Esophagus muscularis mucosa (tissue), 4 donors: ENCODE results near the gene MLNR. TPM values are rescaled to one million over a fixed set of nuclear protein-coding genes. Genes with fewer than 3 reads are reported as not detected.

ENCODE experiments used
- DNase-seq: peaks from one replicate; pipeline ENCODE4 v3.0.0-alpha.2; 2017; ENCODE audit errors: extremely low spot score
- H3K27ac ChIP-seq, 4 donors: fragments of 200-600 bp; sonication (generic); replicated peaks in 1 of 4; 1 replicate in 3 of 4; 2 replicates in 1 of 4; pipeline ENCODE4 v1.5.1; 2016 to 2019; ENCODE audit warnings: mild to moderate bottlenecking in 1 of 4
- H3K27me3 ChIP-seq, 4 donors: fragments of 200-600 bp; sonication (generic); one replicate each; pipeline versions ENCODE4 v1.5.1 to v1.6.0; 2016 to 2019
- H3K36me3 ChIP-seq, 4 donors: fragments of 200-600 bp; sonication (generic); one replicate each; pipeline ENCODE4 v1.5.1; 2016 to 2019
- H3K4me1 ChIP-seq, 4 donors: fragments of 200-600 bp; sonication (generic); one replicate each; pipeline ENCODE4 v1.5.1; 2016 to 2019
- H3K4me3 ChIP-seq, 4 donors: fragments of 200-600 bp; sonication (generic); 1 replicate in 2 of 4; 2 replicates in 2 of 4; pipeline ENCODE4 v1.5.1; 2016 to 2019; ENCODE audit warnings: mild to moderate bottlenecking in 4 of 4, moderate library complexity in 1 of 4
- H3K9me3 ChIP-seq, 4 donors: fragments of 200-600 bp; sonication (generic); 1 replicate in 3 of 4; 2 replicates in 1 of 4; pipeline ENCODE4 v1.5.1; 2016 to 2019
- EP300 ChIP-seq: sonication (generic); formaldehyde crosslinking; IDR thresholded peaks from one replicate; pipeline ENCODE4 v1.6.1; 2017; ENCODE audit warnings: antibody characterized with exemption
- POLR2A ChIP-seq: fragments of 450-650 bp; IDR thresholded peaks from one replicate; pipeline ENCODE4 v1.6.1; 2017; ENCODE audit warnings: antibody characterized with exemption, moderate library complexity, mild to moderate bottlenecking, low read depth
- POLR2AphosphoS5 ChIP-seq, 2 donors: sonication (generic); formaldehyde crosslinking; IDR thresholded peaks; one replicate each; pipeline ENCODE4 v1.6.1; 2017; ENCODE audit warnings: antibody characterized with exemption in 2 of 2
- WGBS: methylation state at CpG from one replicate; pipeline ENCODE4 v1.1.5; 2018; 5-methylcytosine and 5-hydroxymethylcytosine counted together
- intact Hi-C: fragments of 100-400 bp; cut with DNase I; formaldehyde crosslinking; loops from one replicate; pipeline ENCODE4 v1.15.1; 2023
- total RNA-seq, 4 donors: library from RNA; depleted of rRNA; stranded (reverse); fragments of >200 nt; gene quantifications; one replicate each; pipeline versions ENCODE4 v1.1.0 to v1.2.1, GENCODE V29; 2016
- TF ChIP-seq, protein P1 (sequence below), 3 experiments: fragments of 200-600 bp in 2 of 3; fragments of 450-650 bp in 1 of 3; sonication (generic) in 2 of 3; IDR thresholded peaks; one replicate each; pipeline ENCODE4 v1.5.1; 2017 to 2019; ENCODE audit warnings: antibody characterized with exemption in 3 of 3, mild to moderate bottlenecking in 2 of 3, moderate library complexity in 1 of 3

Gene MLNR
- total RNA-seq, 4 donors from 2014 or later, result 0.34 TPM; not detected in 3

DNA sequence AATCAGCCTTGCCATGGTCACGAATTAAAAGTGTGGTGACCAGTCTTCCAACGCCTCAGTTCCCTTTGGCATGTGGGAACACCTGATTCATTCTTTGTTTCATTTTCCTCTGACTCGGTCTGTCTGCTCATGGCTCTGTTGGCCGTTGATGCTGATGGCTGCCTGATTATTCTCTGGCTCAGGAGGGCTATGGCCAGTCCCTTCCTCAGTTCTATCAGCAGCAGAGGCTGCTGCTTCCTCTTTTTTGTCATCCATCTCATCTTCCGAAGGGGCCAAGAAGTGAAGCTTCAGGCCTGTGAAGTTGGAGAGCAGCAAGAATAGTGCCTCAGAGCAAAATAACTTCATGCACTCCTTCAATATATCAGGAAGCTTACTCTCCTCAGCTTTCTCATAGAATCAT, 9.5 kb upstream of the MLNR start:
- DNase-seq, result no peak
- H3K27ac ChIP-seq, result no peak overlapping the region
- H3K4me1 ChIP-seq, result no peaks in the 10 kb centered on the region
- peaks cover 13 to 32% (median 24%) of the 10 kb centered on the region in 4 donors for H3K36me3 ChIP-seq
- H3K27me3 ChIP-seq, result no peaks in the 10 kb centered on the region
- H3K4me3 ChIP-seq, result no peak overlapping the region
- no peaks in the 10 kb centered on the region for H3K9me3 ChIP-seq
- TF ChIP-seq POLR2AphosphoS5 (IDR thresholded peaks at IDR 0.05), result no peak
- no peak for TF ChIP-seq POLR2A
- TF ChIP-seq, protein P1, sequence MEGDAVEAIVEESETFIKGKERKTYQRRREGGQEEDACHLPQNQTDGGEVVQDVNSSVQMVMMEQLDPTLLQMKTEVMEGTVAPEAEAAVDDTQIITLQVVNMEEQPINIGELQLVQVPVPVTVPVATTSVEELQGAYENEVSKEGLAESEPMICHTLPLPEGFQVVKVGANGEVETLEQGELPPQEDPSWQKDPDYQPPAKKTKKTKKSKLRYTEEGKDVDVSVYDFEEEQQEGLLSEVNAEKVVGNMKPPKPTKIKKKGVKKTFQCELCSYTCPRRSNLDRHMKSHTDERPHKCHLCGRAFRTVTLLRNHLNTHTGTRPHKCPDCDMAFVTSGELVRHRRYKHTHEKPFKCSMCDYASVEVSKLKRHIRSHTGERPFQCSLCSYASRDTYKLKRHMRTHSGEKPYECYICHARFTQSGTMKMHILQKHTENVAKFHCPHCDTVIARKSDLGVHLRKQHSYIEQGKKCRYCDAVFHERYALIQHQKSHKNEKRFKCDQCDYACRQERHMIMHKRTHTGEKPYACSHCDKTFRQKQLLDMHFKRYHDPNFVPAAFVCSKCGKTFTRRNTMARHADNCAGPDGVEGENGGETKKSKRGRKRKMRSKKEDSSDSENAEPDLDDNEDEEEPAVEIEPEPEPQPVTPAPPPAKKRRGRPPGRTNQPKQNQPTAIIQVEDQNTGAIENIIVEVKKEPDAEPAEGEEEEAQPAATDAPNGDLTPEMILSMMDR (IDR thresholded peaks at IDR 0.05), result no peak
- no peak for TF ChIP-seq EP300
- WGBS, result 87% methylated on average over 5 of the region's 5 CpGs
- intact Hi-C loops, result no loop called here

DNA sequence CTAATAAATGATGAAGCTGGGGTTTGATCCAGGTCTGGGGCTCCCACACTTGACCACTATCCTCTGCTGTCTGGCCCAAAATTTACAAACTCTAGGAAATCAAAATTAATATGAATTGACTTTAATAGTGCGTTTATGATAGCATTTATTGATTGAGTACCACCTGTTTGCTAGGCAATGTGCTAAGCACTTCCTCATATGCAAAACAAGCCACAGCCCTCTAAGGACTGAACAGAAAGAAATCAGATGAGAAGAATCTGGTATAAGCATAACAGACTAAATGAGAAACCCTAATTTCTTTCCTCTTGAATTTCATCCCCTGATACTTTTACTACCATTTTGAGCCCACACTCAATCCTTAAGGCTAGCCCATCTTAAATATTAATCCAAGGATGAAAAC, 6.6 kb upstream of the MLNR start:
- Histone ChIP-seq H3K27me3 (peaks cover 0 to 15% (median 2%) of the 10 kb centered on the region in 4 donors), H3K4me3 (no peak overlapping the region), H3K9me3 (no peaks in the 10 kb centered on the region), H3K36me3 (peaks cover 0 to 10% (median 3%) of the 10 kb centered on the region in 4 donors), H3K27ac (no peak overlapping the region), H3K4me1 (peaks cover 0 to 3% (median 0%) of the 10 kb centered on the region in 4 donors)
- 82% methylated on average over 1 of the region's 1 CpG for WGBS
- intact Hi-C loops, result no loop called here
- DNase-seq, result no peak
- TF ChIP-seq, protein P1 (IDR thresholded peaks at IDR 0.05), result no peak
- TF ChIP-seq EP300, result no peak
- no peak for TF ChIP-seq POLR2AphosphoS5 (IDR thresholded peaks at IDR 0.05)
- TF ChIP-seq POLR2A, result no peak

DNA sequence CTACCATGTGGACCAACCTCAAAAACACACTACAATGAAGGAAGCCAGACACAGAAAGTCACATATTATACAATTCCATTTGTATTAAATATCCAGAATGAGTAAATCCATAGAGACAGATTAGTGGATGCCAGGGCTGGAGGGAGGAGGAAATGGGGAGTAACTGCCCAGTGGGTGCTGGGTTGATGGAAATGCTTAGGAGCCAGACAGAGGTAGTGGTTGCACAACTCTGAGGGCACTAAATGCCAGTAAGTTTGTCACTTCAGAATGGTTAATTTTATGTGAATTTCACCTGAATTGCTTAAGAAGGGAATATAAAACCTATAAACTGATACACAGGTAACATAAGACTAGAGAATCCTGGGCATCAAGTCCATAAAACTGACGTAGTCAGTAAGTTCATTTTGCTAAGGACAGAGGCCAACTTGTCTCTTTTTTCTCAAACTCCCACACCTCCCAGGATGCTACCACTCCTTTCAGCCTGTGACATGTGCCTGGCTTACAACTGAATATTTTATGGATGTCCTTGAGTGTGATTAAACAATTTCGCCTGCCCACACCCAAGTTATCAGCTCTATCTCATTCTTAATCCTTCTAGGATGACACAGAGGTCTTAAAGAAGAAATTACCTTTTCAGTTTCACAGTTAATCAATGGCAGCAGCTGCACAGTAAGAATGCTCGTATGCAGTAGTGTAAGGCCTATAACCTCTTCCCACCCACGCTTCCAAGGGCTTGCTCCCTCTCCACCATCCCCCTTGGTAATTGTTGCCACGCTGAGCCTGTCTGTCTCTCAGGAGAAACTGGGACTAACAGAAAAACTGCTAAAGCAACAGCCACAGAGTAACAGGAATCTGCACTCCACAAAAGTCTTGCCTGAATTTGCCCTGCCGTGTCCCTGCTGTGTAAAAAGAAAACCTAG, 5.9 kb upstream of the MLNR start:
- H3K27me3 ChIP-seq, result peaks cover 0 to 22% (median 5%) of the 10 kb centered on the region in 4 donors
- no peak overlapping the region for H3K4me3 ChIP-seq
- H3K36me3 ChIP-seq, result peaks cover 0 to 9% (median 0%) of the 10 kb centered on the region in 4 donors
- no peak for DNase-seq
- WGBS, result 70% methylated on average over 6 of the region's 6 CpGs
- H3K27ac ChIP-seq, result no peak overlapping the region
- intact Hi-C loops, result no loop called here
- no peak for TF ChIP-seq POLR2AphosphoS5 (IDR thresholded peaks at IDR 0.05)
- TF ChIP-seq EP300, result no peak
- TF ChIP-seq, protein P1 (IDR thresholded peaks at IDR 0.05), result no peak
- H3K9me3 ChIP-seq, result no peaks in the 10 kb centered on the region
- peaks cover 0 to 6% (median 0%) of the 10 kb centered on the region in 4 donors for H3K4me1 ChIP-seq

DNA sequence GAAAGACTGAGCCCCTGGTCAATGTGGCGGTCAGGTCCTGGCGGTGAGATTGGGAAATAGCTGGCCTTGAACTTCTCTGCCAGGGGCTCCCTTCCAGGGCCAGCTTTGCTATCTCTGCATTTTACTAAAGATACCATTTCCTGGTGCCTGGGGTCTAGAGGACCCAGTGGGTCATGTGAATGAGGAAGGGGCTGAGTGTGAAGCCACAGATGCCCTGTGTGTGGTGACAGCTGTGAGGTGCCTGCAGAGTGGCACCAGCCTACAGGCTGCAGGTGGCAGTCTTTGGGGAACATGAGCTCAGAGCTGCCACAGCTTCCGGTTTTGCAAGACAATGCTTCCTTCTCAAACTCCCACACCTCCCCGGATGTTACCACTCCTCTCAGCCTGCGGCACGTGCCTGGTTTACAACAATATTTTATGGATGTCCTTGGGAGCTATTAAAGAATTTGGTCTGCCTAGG, 5.2 kb upstream of the MLNR start:
- H3K4me1 ChIP-seq, result peaks cover 0 to 11% (median 5%) of the 10 kb centered on the region in 4 donors
- H3K9me3 ChIP-seq, result no peaks in the 10 kb centered on the region
- TF ChIP-seq EP300 (no peak), POLR2A (no peak), POLR2AphosphoS5 (IDR thresholded peaks at IDR 0.05) (no peak)
- TF ChIP-seq, protein P1 (IDR thresholded peaks at IDR 0.05), result no peak
- DNase-seq, result no peak
- H3K27ac ChIP-seq, result no peak overlapping the region
- no peak overlapping the region for H3K4me3 ChIP-seq
- intact Hi-C loops, result no loop called here
- WGBS, result 69% methylated on average over 6 of the region's 6 CpGs
- H3K27me3 ChIP-seq, result peaks cover 0 to 29% (median 9%) of the 10 kb centered on the region in 4 donors
- peaks cover 0 to 4% (median 0%) of the 10 kb centered on the region in 4 donors for H3K36me3 ChIP-seq
